Astrocyte (in vitro differentiated cells and primary cell): ENCODE data around the gene TTC13. TPM values are rescaled to one million over a fixed set of nuclear protein-coding genes. Genes with fewer than 3 reads are reported as not detected.

ENCODE experiments used
- DNase-seq: peaks from one replicate; pipeline ENCODE4 v3.0.0-alpha.2; 2010; ENCODE audit warnings: low read depth
- FAIRE-seq: peaks from 2 replicates; lab custom pipeline; 2011; peaks lifted over from hg19 to GRCh38; lab: Jason Lieb, UNC
- H2AFZ ChIP-seq: 2 replicates; pipeline ENCODE4 v1.6.0; 2012; ENCODE audit warnings: low read depth, low read length, inconsistent platforms
- H3K27ac ChIP-seq: 2 replicates; pipeline ENCODE4 v1.5.1; 2011; ENCODE audit warnings: low read depth, low read length, inconsistent platforms
- H3K27me3 ChIP-seq: 2 replicates; pipeline ENCODE4 v1.6.0; 2011; ENCODE audit warnings: low read length, inconsistent platforms; ENCODE audit not compliant: insufficient read depth
- H3K36me3 ChIP-seq: 2 replicates; pipeline ENCODE4 v1.5.1; 2011; ENCODE audit warnings: low read length, inconsistent platforms; ENCODE audit not compliant: insufficient read depth
- H3K4me1 ChIP-seq: 2 replicates; pipeline ENCODE4 v1.5.1; 2011; ENCODE audit warnings: low read length, inconsistent platforms; ENCODE audit not compliant: insufficient read depth
- H3K4me2 ChIP-seq: 2 replicates; pipeline ENCODE4 v1.6.0; 2012; ENCODE audit warnings: low read length, inconsistent platforms
- H3K4me3 ChIP-seq: 2 replicates; pipeline ENCODE4 v1.5.1; 2011; ENCODE audit warnings: low read depth, mild to moderate bottlenecking, low read length, inconsistent platforms; ENCODE audit not compliant: insufficient read depth
- H3K79me2 ChIP-seq: 2 replicates; pipeline ENCODE4 v1.6.0; 2012; ENCODE audit warnings: mild to moderate bottlenecking, low read length, inconsistent platforms; ENCODE audit not compliant: insufficient read depth
- H3K9ac ChIP-seq: 2 replicates; pipeline ENCODE4 v1.6.0; 2012; ENCODE audit warnings: mild to moderate bottlenecking, low read length, inconsistent platforms
- H3K9me3 ChIP-seq: 2 replicates; pipeline ENCODE4 v1.5.1; 2012; ENCODE audit warnings: low read depth, mild to moderate bottlenecking, low read length, inconsistent platforms; ENCODE audit not compliant: insufficient read depth
- H4K20me1 ChIP-seq: 2 replicates; pipeline ENCODE4 v1.6.0; 2012; ENCODE audit warnings: low read length, inconsistent platforms; ENCODE audit not compliant: insufficient read depth
- H3K27ac Mint-ChIP-seq: one replicate; pipeline ENCODE4 v1.8.0; 2021; ENCODE audit warnings: mild to moderate bottlenecking, mixed read lengths; ENCODE audit not compliant: unreplicated experiment
- H3K27me3 Mint-ChIP-seq: one replicate; pipeline ENCODE4 v1.8.0; 2021; ENCODE audit warnings: low read depth, mixed read lengths; ENCODE audit not compliant: unreplicated experiment
- H3K36me3 Mint-ChIP-seq: one replicate; pipeline ENCODE4 v1.8.0; 2021; ENCODE audit warnings: low read depth, mixed read lengths; ENCODE audit not compliant: unreplicated experiment
- H3K4me1 Mint-ChIP-seq: one replicate; pipeline ENCODE4 v1.8.0; 2021; ENCODE audit warnings: low read depth, mixed read lengths; ENCODE audit not compliant: unreplicated experiment
- H3K4me3 Mint-ChIP-seq: one replicate; pipeline ENCODE4 v1.8.0; 2021; ENCODE audit warnings: mild to moderate bottlenecking, moderate library complexity, mixed read lengths; ENCODE audit not compliant: unreplicated experiment
- H3K9me3 Mint-ChIP-seq: one replicate; pipeline ENCODE4 v1.8.0; 2021; ENCODE audit warnings: mild to moderate bottlenecking, mixed read lengths; ENCODE audit not compliant: unreplicated experiment
- EZH2 ChIP-seq: IDR thresholded peaks from 2 replicates; pipeline ENCODE4 v1.6.1; 2012; ENCODE audit warnings: mild to moderate bottlenecking, low read length, inconsistent platforms; ENCODE audit not compliant: insufficient read depth
- total RNA-seq: library from RNA; stranded (reverse); gene quantifications from 2 replicates; pipeline ENCODE4 v1.2.1, GENCODE V29; 2021
- TF ChIP-seq, protein P1 (sequence below): IDR thresholded peaks from 2 replicates; pipeline ENCODE4 v1.5.1; 2011; ENCODE audit warnings: low read depth, mild to moderate bottlenecking, inconsistent platforms, low read length, moderate library complexity; ENCODE audit not compliant: insufficient read depth

TTC13 gene
- total RNA-seq, 1 donor from 2014 or later = 13.0 TPM

DNA sequence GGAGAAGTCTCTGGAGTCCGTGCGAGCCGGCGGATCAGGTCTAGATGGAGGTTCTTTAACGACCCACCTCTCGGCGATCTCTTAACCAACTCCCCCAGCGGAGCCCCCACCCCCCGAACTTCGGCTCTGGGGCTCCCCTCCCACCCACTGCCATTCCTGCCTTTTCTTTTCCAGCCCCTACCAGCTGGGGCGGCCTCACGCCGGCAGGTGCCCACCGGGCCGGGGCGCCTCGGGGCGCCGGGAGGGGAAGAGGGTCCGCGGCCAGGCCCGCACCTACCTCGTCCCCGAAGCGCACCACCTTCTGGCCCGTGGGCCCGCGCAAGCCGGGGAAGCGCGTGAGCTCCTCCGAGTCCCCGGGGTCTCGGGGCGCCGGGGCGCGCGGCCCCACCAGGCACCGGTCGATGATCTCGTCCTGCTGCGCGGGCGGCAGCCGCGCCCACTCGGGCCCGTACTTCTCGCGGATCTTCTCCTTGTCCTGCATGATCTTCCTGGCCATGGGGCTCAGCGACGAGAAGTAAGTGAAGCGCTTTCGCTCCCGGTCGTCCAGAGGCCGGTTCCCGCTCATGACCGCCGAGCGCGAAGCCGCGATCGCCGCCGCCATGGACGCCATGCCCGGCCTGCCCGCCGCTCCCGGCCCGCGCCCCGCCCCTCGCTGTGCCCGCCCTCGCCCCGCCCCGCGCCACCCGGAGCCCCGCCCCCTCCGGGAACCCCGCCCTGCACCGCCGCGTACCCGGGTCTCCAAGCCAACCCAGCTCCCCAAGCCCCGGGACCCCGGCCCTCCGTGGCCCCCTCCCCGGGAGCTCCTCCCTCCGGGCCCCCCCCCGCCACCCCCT lies 110.5 kb downstream of the TTC13 start, which contains the start of gene C1orf198:
C1orf198 (minus strand) TSS at position 619 of the 833 bp plus-strand sequence; CDS start at position 610, 9 bp downstream.
- Histone ChIP-seq H3K4me3 (peak within 1 kb of the TSS; percentile 92), H3K9me3 (no peaks in the 10 kb centered on the region), H3K27me3 (no peaks in the 10 kb centered on the region), H2AFZ (peak within 1 kb of the TSS; percentile 79), H3K4me2 (peak within 1 kb of the TSS; percentile 91), H3K36me3 (peaks cover 4% of the 10 kb centered on the region), H3K9ac (peak within 1 kb of the TSS; percentile 93), H3K27ac (peak within 1 kb of the TSS; percentile 90), H3K79me2 (peaks cover 52% of the 10 kb centered on the region), H3K4me1 (peaks cover 34% of the 10 kb centered on the region), H4K20me1 (peaks cover 35% of the 10 kb centered on the region)
- FAIRE-seq (no peak), DNase-seq (no peak)
- Mint-ChIP-seq H3K36me3 (peaks cover 12% of the 10 kb centered on the region), H3K9me3 (no peaks in the 10 kb centered on the region), H3K4me3 (peak within 1 kb of the TSS; percentile 97), H3K27me3 (no peaks in the 10 kb centered on the region), H3K27ac (peak within 1 kb of the TSS; percentile 87), H3K4me1 (peaks cover 45% of the 10 kb centered on the region)
- no peak for TF ChIP-seq EZH2
- TF ChIP-seq, protein P1, sequence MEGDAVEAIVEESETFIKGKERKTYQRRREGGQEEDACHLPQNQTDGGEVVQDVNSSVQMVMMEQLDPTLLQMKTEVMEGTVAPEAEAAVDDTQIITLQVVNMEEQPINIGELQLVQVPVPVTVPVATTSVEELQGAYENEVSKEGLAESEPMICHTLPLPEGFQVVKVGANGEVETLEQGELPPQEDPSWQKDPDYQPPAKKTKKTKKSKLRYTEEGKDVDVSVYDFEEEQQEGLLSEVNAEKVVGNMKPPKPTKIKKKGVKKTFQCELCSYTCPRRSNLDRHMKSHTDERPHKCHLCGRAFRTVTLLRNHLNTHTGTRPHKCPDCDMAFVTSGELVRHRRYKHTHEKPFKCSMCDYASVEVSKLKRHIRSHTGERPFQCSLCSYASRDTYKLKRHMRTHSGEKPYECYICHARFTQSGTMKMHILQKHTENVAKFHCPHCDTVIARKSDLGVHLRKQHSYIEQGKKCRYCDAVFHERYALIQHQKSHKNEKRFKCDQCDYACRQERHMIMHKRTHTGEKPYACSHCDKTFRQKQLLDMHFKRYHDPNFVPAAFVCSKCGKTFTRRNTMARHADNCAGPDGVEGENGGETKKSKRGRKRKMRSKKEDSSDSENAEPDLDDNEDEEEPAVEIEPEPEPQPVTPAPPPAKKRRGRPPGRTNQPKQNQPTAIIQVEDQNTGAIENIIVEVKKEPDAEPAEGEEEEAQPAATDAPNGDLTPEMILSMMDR = no peak

DNA sequence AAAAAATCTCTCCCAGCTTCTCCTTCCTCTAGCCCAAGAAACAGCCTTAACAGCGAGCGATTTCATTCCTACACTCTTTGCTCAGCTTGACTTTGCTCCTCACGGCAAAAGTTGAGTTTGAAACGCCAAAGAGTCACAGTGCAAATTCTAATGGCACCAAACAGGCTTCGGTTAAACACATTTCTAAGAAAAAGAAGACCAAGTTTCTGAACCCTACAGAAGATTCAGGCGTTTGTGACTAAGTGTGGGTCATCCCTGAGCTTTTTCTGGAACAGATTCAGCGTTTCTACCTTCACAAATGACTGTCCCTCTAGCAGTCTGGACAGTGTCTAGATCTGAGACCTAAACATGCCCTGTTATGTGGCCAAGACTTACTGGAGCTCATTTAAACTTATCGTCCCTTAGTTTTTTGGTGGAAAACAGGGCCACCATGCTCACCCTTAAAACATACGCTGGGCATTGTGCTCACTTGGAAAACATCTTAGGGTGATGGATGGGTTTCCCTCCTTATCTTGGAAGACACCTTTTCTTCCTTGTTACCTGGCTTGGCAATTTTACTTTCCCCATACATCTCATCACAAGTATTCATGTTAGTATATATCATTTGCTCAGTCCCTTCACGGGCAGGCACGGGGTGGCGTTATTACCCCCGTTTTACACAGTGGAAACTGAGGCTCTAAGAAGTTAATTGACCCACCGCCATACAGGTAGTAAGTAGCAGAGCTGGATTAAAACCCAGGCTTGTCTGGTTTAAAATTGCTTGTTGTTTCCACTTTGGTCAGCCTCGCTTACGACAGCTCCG lies 111.4 kb downstream of the TTC13 start:
- H4K20me1 ChIP-seq = peaks cover 43% of the 10 kb centered on the region
- H3K4me2 ChIP-seq = peak overlapping the region; percentile 91
- Mint-ChIP-seq H3K27ac (peak overlapping the region; percentile 87), H3K27me3 (no peaks in the 10 kb centered on the region), H3K36me3 (peaks cover 12% of the 10 kb centered on the region), H3K4me1 (peaks cover 51% of the 10 kb centered on the region), H3K9me3 (no peaks in the 10 kb centered on the region), H3K4me3 (peak overlapping the region; percentile 97)
- peak overlapping the region; percentile 90 for H3K27ac ChIP-seq
- peak overlapping the region; percentile 93 for H3K9ac ChIP-seq
- H3K79me2 ChIP-seq = peaks cover 60% of the 10 kb centered on the region
- TF ChIP-seq EZH2 = no peak
- TF ChIP-seq, protein P1 = no peak
- DNase-seq = no peak
- no peak for FAIRE-seq
- no peaks in the 10 kb centered on the region for H3K27me3 ChIP-seq
- H2AFZ ChIP-seq = no peak overlapping the region
- H3K9me3 ChIP-seq = no peaks in the 10 kb centered on the region
- H3K4me1 ChIP-seq = peaks cover 40% of the 10 kb centered on the region
- H3K36me3 ChIP-seq = peaks cover 4% of the 10 kb centered on the region
- H3K4me3 ChIP-seq = peak overlapping the region; percentile 92
